ENCODE data around the gene HECW1. TPM values are rescaled to one million over a fixed set of nuclear protein-coding genes. Genes with fewer than 3 reads are reported as not detected.
A peak's percentile ranks its signal among the peaks of the same experiment; 100 is the strongest.

The HECW1 gene
- total RNA-seq, 6 donors from 2014 or later = 0.10 to 1.0 (median 0.76) TPM; not detected in 1

DNA sequence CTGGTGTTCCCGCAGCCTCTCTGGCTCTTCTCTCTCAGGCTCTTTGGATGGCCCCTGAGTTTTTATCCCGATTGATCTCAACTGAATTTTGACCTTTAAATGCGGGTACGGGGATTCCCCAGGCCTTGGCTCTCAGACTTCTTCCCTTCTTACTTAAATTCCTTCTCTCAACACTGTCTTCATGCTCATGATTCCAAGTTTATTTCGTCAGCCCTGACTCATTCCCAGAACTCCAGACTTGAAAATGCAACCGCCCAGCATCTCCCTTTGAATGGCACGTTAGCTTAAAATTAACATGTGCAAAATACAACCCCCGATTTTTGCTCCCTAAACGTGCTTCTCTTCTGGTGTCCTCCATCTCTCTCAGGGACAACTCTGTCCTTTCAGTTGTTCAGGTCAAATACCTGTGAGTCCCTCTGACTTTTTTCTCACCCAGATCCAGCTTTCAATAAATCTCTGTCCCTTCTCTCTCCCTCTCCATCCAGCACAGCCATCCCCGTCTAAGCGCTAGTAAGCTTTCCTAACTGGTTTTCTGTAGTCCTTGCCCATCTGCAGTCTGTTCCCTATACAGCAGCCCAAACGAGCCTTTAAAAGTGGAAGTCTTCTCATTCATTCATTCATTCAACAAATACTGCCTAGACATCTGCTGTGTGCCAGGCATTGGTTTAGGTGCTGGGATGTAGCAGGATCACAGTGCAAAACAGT is 7.1 kb downstream of the HECW1 start:
- WGBS, 2 donors = 49 to 53% methylated on average over 12 of the region's 12 CpGs
- Histone ChIP-seq H3K36me3 (no peaks in the 10 kb centered on the region), H3K27me3 (peaks cover 0 to 6% (median 0%) of the 10 kb centered on the region in 4 donors), H3K4me3 (no peak overlapping the region), H3K27ac (no peak overlapping the region), H3K9me3 (no peaks in the 10 kb centered on the region), H3K4me1 (no peaks in the 10 kb centered on the region)
- ATAC-seq (ENCODE audit: low FRiP score in 2 of 2) = peak in 1 of 2 donors; percentile 69
- no peak for TF ChIP-seq POLR2A (IDR thresholded peaks at IDR 0.05)
- no peak for TF ChIP-seq POLR2AphosphoS5 (IDR thresholded peaks at IDR 0.05)
- no peak for TF ChIP-seq CTCF (IDR thresholded peaks at IDR 0.05)
- TF ChIP-seq EP300 (IDR thresholded peaks at IDR 0.05) = no peak
- no peak for DNase-seq

DNA sequence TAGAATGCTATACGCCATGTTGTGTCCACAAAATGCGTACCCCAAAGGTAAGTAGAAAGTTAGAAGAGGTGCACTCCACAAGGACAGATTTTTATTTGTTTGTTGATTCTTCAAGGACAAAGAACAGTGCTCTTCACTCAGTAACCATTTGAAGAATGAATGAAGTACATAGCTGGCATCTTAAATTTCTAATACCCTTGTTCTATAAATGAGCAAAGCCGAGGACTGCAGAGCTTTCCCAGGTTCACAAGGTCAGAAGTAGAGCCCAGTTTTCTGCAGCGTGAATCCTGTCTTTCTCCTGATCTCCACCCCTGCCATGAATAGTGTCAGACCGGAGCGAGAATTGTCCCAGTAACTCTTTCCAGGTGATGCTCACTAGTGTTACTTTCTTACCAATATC is 9.5 kb downstream of the HECW1 start:
- WGBS, 2 donors = 83 to 88% methylated on average over 6 of the region's 6 CpGs
- Histone ChIP-seq H3K9me3 (no peaks in the 10 kb centered on the region), H3K4me3 (no peak overlapping the region), H3K27ac (no peak overlapping the region), H3K4me1 (no peaks in the 10 kb centered on the region), H3K27me3 (no peaks in the 10 kb centered on the region), H3K36me3 (no peaks in the 10 kb centered on the region)
- DNase-seq (no peak), ATAC-seq (ENCODE audit: low FRiP score in 2 of 2) (no peak)
- TF ChIP-seq POLR2AphosphoS5 (IDR thresholded peaks at IDR 0.05) = no peak
- no peak for TF ChIP-seq POLR2A (IDR thresholded peaks at IDR 0.05)
- no peak for TF ChIP-seq EP300 (IDR thresholded peaks at IDR 0.05)
- TF ChIP-seq CTCF (IDR thresholded peaks at IDR 0.05) = no peak

GRCh38 chr7:43123457-43123856 is 11.0 kb downstream of the HECW1 start:
- TF ChIP-seq POLR2AphosphoS5 (IDR thresholded peaks at IDR 0.05) = no peak
- TF ChIP-seq POLR2A (IDR thresholded peaks at IDR 0.05) = no peak
- no peak for TF ChIP-seq CTCF (IDR thresholded peaks at IDR 0.05)
- no peak for TF ChIP-seq EP300 (IDR thresholded peaks at IDR 0.05)
- 60 to 81% methylated on average over 1 of the region's 1 CpG for WGBS, 2 donors
- H3K27me3 ChIP-seq = no peaks in the 10 kb centered on the region
- no peak for DNase-seq
- H3K4me1 ChIP-seq = no peaks in the 10 kb centered on the region
- no peak overlapping the region for H3K27ac ChIP-seq
- H3K9me3 ChIP-seq = no peaks in the 10 kb centered on the region
- no peak overlapping the region for H3K4me3 ChIP-seq
- ATAC-seq (ENCODE audit: low FRiP score in 2 of 2) = no peak
- no peaks in the 10 kb centered on the region for H3K36me3 ChIP-seq

DNA sequence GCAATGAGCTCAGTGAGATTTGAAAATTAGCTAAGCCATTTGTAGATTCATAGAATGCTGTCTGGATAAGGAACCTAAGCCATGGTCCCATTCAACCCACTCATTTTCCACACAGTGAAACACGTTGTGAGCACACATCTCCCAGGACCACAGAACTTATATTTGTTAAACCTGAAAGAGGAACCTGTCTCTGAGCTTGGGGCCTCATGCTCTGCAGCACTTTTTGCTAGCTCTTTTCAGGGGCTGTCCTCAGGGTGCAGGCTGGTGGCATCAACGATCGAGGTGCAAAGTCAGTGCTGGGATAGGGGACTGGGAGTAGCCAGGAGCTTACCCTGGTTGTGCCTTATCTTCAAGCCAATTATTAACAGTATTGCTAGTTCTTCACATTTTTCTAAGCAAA is 11.9 kb downstream of the HECW1 start:
- Histone ChIP-seq H3K9me3 (no peaks in the 10 kb centered on the region), H3K4me3 (no peak overlapping the region), H3K4me1 (no peaks in the 10 kb centered on the region), H3K36me3 (no peaks in the 10 kb centered on the region), H3K27me3 (no peaks in the 10 kb centered on the region), H3K27ac (no peak overlapping the region)
- 67 to 82% methylated on average over 3 of the region's 3 CpGs for WGBS, 2 donors
- DNase-seq (no peak), ATAC-seq (ENCODE audit: low FRiP score in 2 of 2) (no peak)
- TF ChIP-seq CTCF (IDR thresholded peaks at IDR 0.05) = no peak
- TF ChIP-seq EP300 (IDR thresholded peaks at IDR 0.05) = no peak
- TF ChIP-seq POLR2A (IDR thresholded peaks at IDR 0.05) = no peak
- no peak for TF ChIP-seq POLR2AphosphoS5 (IDR thresholded peaks at IDR 0.05)

DNA sequence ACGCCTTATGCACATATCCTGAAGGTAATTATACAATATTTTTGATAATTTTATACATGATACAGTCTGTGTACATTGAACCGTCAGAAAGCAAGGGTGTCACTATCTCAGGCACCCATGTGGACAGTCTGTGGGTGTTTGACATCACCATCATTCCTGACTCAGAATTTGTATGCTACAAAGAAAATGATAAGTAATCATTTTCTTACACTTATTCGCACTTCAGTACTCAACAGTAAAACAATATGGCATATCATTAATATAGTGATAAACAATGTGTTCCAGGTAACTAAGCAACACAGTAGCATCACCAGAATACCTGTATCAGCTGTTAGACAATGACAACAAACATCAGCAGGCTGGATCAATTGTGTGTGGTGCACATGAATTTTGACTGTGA is 17.9 kb downstream of the HECW1 start:
- Histone ChIP-seq H3K4me1 (no peaks in the 10 kb centered on the region), H3K27me3 (no peaks in the 10 kb centered on the region), H3K9me3 (no peaks in the 10 kb centered on the region), H3K4me3 (no peak overlapping the region), H3K36me3 (no peaks in the 10 kb centered on the region), H3K27ac (no peak overlapping the region)
- ATAC-seq (ENCODE audit: low FRiP score in 2 of 2) = no peak
- TF ChIP-seq POLR2AphosphoS5 (IDR thresholded peaks at IDR 0.05) (no peak), EP300 (IDR thresholded peaks at IDR 0.05) (no peak), CTCF (IDR thresholded peaks at IDR 0.05) (no peak), POLR2A (IDR thresholded peaks at IDR 0.05) (no peak)
- DNase-seq = no peak
- WGBS, 2 donors = 87 to 94% methylated on average over 3 of the region's 3 CpGs

Measured in upper lobe of left lung (tissue), 6 donors.